Renal cortical epithelial cell (primary cell): ENCODE data around the gene HEPACAM. TPM values are rescaled to one million over a fixed set of nuclear protein-coding genes. Genes with fewer than 3 reads are reported as not detected.
"Not testable (repeated sequence)": the region's sequence is repeated elsewhere in the genome, so short reads cannot be mapped to it uniquely, and the experiment has no call there.

Source experiments
- DNase-seq: peaks from one replicate; pipeline ENCODE4 v3.0.0-alpha.2; 2011; ENCODE audit warnings: low read depth
- total RNA-seq: library from RNA; depleted of rRNA; stranded (reverse); fragments of >200 nt; gene quantifications from 2 replicates; pipeline ENCODE4 v1.2.3, GENCODE V29; 2014

The HEPACAM gene
- total RNA-seq = 0.25 TPM in 1 of 2 replicates, not detected in the other

DNA sequence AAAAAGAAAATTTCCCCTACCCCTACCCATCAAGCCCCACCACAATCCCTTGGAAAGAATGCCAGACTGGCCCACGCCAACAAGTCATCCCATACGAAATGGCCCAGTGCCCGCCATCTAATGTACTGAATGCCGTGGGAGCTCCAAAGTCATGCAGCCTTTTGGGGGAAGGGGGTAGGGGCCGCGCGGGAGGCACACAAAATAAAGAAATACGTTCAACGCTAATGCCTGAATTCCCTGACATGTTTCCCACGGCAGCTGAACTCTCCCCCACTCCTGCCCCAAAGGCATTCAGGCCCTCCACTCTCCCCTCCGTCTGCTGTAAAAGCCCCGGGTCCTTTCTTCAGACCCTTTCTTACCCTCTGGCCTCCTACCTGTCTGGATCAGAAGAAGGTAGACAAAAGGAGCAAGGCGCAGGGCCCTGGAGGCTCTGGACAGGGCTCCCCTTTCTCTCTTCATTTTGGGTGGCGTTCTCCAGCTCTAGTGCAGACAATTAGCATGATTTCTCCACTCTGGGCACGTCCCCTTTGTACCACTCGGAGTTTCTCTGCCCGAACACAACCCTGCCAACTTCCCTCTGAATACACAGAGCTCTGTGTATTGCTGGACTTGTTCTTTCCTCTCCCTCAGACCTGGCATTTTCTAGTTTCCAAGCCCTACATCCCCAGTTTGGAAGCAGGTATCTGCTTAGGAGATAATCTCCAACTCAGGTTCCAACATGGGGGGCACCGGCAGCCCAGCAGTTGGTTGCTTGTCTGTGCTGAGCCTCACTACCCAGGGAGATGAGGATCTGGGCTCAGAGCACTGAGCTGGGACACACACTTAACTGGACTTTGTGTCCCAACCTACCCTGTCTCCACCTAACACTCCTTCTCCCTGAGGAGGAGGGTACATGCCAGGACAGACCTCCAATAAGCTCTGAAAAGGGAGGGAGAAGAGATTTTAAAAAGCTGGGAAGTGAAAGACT lies at the start of gene HEPACAM:
Gene HEPACAM (minus strand): TSS at position 500 of the 967 bp plus-strand sequence. CDS start 41 bp downstream, at position 459.
- DNase-seq = no peak

DNA sequence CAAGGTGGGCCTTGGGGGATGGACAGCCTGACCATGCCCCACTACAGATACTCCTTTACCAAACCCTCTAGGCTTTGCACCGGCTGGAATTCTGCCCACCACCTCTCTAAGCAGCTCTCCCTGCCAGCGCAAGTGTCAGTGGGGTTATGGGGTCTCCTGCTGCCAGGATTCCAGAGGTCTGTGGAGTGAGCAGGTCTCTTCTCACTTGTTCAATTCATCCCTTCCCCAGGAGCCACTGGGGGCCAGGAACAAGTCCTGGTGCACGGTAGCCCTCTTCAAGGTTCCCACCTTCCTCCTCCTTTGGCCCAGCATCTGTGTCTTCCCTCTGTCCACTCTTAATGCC lies 48.6 kb upstream of the HEPACAM start:
- DNase-seq = no peak

- DNase-seq = no peak
These were observed 48.0 kb upstream of the HEPACAM start for GRCh38 chr11:124983674-124984511.

DNA sequence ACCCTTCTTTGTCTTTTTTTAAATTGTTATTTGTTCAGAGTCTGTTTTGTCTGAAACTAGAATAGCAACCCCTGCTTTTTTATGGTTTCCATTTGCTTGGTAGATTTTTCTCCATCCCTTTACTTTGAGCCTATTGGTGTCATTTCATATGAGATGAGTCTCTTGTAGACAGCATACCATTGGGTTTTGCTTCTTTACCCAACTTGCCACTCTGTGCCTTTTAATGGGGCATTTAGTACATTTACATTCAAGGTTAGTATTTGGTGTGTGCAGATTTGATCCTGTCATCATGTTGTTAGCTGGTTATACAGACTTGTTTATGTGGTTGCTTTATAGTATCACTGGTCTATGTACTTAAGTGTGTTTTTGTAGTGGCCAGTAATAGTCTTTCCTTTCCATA lies 46.2 kb upstream of the HEPACAM start:
- DNase-seq = no peak

DNA sequence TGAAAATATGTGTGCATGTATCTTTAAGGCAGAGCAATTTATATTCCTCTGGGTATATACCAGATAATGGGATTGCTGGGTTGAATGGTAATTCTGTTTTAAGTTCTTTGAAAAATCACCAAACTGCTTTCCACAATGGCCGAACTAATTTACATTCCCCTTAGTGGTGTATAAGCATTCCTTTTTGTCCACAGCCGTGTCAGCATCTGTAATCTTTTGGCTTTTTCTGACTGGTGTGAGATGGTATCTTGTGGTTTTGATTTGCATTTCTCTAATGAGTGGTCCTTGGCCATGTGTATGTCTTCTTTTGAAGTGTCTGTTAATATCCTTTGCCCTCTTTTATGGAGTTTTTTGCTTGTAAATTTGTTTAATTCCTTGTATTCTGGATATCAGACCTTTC lies 42.5 kb upstream of the HEPACAM start:
- DNase-seq = no peak

DNA sequence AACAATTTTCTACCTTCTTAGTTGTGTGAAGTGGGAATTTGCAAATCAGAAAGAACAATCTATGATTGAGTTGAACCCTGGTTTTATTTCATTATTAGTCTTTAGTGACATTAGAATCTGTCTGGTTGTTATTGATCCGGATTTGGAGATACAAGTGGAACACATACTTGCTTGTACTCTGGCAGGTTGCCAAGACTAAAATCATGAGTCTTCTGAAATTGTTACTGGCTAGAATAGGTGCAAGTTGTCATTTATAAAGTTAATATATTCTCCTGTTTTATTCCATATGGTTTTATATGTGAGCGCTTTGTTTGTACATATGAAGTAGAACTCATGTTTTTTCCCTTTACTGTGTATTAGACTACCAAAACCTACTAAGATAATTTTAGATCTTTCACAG lies 41.2 kb upstream of the HEPACAM start:
- DNase-seq = no peak

GRCh38 chr11:124976531-124976930 lies 40.7 kb upstream of the HEPACAM start:
- no peak for DNase-seq

- DNase-seq = no peak
These were observed 36.0 kb upstream of the HEPACAM start for GRCh38 chr11:124971810-124972209.

DNA sequence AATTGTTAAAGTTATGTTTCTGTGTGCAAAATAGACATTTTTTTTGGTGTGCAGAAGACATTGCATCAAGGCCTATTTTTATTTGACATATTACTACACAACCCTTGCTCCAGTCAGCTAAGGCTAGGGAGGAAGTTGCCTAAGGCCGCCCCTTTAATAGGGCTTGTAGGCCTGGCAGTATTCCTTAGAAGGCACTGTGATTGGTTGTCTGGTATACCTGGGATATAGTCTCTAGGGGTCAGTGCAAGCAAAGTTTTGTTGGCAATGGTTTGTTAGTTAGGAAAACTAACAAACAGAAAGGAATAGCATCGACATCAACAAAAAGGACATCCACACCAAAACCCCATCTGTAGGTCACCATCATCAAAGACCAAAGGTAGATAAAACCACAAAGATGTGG lies 35.1 kb upstream of the HEPACAM start:
- peak; percentile 35 for DNase-seq

GRCh38 chr11:124968197-124968596 lies 32.4 kb upstream of the HEPACAM start:
- DNase-seq = not testable (repeated sequence)

GRCh38 chr11:124961972-124962609 lies 26.2 kb upstream of the HEPACAM start:
- DNase-seq = peak; percentile 75

DNA sequence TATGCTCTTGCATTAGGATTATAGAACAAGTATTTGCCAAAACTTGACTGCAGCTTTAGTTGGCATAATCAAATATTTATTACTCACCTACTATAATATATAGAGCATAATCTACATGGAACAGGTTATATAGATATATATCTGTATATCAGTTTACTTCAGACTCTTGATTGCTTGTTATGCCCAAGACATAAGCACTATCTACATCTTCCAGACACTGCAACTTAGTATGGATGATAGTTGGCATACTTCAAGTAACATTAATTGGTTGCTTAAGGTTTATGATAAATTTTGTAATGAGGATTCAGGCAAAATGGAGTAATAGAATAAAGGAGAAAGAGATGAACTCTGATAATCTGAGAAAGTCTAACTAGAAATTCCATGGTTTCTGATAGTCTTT lies 19.2 kb upstream of the HEPACAM start:
- no peak for DNase-seq

GRCh38 chr11:124954590-124954955 lies 18.7 kb upstream of the HEPACAM start:
- no peak for DNase-seq

DNA sequence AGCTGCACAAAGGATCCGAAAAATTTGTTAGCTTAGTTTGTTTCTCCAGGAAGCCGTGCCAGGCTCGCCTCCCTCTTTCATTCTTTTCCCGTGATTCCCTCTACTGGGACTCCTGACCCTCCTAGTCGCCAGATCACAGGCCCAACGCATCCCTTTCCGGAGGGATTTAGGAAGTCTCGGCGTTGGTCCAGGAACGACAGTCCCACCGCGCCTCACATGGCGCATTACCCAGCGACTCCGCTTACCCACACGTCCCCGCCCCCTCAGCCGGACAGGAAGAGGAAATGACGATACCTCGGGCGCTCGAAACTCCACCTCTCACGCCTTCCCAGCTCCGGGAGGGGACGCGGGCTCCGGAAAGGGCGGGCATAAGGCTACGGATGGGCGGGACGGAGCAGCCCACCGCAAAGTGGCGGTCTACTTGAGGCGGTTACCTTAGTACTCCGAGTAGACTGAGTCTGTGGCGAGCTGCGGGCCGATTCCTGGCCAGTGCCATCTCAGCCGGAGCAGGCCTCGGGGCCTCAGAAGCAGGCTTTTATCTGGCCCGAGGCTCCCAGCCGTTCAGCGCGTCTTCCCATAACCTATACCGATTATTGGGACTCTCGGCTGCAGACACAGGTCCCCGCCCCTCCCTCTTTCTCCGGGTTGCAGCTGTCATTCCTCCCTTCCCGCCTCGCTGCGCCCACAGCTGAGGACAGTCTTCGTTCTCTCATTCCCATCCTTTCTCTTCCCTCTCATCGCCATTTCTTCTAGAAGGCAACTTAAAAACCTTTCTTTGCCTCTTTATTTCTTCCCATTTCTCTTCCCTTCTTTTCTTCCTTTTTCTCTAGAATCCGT lies 18.1 kb upstream of the HEPACAM start, which contains the start of gene CCDC15:
Gene CCDC15 (plus strand): TSS at position 450 of the 837 bp plus-strand sequence. CDS start 531 bp downstream, outside the sequence.
- DNase-seq = peak; percentile 93

GRCh38 chr11:124951341-124951740 lies 15.5 kb upstream of the HEPACAM start:
- no peak for DNase-seq

DNA sequence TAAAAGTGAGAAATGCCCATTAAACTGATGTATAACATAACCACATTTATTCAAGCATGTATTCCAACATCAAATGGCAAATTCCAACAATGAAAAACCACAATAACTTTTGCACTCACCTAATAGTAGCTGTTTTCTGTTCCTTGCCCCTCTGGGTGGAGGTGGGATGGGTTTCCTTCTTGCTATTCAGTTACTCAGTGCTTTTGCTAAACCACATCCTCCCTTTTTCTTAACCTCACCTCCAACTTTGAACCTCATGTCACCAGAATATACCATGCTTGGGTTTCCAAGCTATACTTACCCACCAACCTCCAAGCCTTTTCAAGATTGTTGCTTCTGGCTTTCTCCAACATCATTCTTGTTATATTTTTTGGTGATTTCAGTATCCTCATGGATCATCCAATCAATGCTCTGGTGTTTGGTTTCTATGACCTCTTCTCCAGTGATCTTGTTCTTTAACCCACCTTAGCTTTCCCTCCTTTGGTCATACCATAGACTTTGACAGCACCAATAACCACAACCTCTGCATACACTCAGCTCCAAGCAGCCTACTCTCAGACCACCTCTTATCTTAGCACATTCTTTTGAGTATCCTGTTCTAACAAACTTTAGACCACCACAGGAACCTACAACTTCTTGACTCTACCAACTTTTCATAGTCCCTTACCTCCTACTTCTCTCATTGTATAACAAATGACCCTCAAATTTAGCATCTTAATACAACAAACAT lies 14.9 kb upstream of the HEPACAM start:
- DNase-seq = no peak

- peak; percentile 10 for DNase-seq
These were observed 10.9 kb upstream of the HEPACAM start for GRCh38 chr11:124946735-124947141.

GRCh38 chr11:124945826-124946225 lies 10.0 kb upstream of the HEPACAM start:
- no peak for DNase-seq

GRCh38 chr11:124944565-124944964 lies 8.7 kb upstream of the HEPACAM start:
- peak; percentile 26 for DNase-seq

- DNase-seq = no peak
These were observed 7.9 kb upstream of the HEPACAM start for GRCh38 chr11:124943741-124944140.

DNA sequence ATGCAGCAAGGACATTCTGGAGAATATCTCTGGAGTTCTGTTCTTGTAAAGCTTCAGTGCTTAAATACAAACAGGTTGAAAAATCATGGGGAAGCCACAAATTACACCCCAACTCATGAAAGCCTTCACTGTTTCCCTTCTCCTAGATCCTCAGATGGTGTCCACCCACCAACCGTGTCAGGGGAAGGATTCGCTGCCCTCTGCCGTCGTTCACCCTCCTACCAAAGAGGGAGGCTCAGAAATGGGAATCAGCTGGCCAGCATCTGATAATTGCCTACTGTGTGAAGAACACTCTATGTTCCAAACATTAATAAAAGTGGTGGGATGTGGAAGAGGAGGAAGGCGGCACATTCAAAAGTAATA lies 7.4 kb upstream of the HEPACAM start:
- no peak for DNase-seq
